ENCODE results near the gene ARL6IP4. TPM values are rescaled to one million over a fixed set of nuclear protein-coding genes. Genes with fewer than 3 reads are reported as not detected.
A peak's percentile ranks its signal among the peaks of the same experiment; 100 is the strongest.

The ARL6IP4 gene
- polyA plus RNA-seq, 2 of the 4 experiments (the other 2 are of a cell fraction): 208 to 209 TPM

- H3K27ac ChIP-seq: peak overlapping the region in 1 of 2 experiments; percentile 83; a peak in 4 of 6 replicates
- CTCF ChIA-PET: interaction anchor here (1.0 to 5.8 kb wide), 7 partner anchors 11 to 273 kb away, joined by 3 to 47 read pairs (median 4); no protein-coding TSS in a partner anchor
- peak; percentile 25 to 31; a peak in 5 of 6 replicates for ATAC-seq
Measured at GRCh38 chr12:122965321-122965751, 15.1 kb upstream of the ARL6IP4 start.

GRCh38 chr12:122965851-122966742 lies 14.4 kb upstream of the ARL6IP4 start, which contains the start of gene ABCB9:
Gene ABCB9, minus strand, starts transcription at chr12:122966463. Its CDS starts 6,228 bp downstream, at chr12:122960235.
- ChIA-PET POLR2A (interaction anchor here (0.5 to 1.6 kb wide), 6 partner anchors 10 to 418 kb away, joined by 3 to 18 read pairs (median 6); partner anchors contain the start of genes KMT5A, MPHOSPH9, MTRFR and OGFOD2), CTCF (interaction anchor here (1.0 to 5.8 kb wide), 8 partner anchors 12 to 272 kb away, joined by 3 to 47 read pairs (median 4); no protein-coding TSS in a partner anchor)
- DNase-seq (ENCODE audit: low read depth in 1 of 2, low spot score in 1 of 2) (peak; percentile 90 to 93), ATAC-seq (peak; percentile 88 to 96), FAIRE-seq (no peak)
- no peaks in the 10 kb centered on the region for H3K9me3 ChIP-seq
- TF ChIP-seq SMC3 (IDR thresholded peaks at IDR 0.05) (no peak), PHF8 (IDR thresholded peaks at IDR 0.05; ENCODE audit: borderline replicate concordance, low read depth) (peak; percentile 49; the same call in 1 of the 2 replicates), FOSB (CRISPR knock-in tag; IDR thresholded peaks at IDR 0.05) (no peak), JUN (IDR thresholded peaks at IDR 0.05) (0 out of 5 replicates have a peak, but pooled peaks of 1 of the 2 experiments have one; percentile 24), ZC3H11A (IDR thresholded peaks at IDR 0.05) (no peak), MAX (IDR thresholded peaks at IDR 0.05) (peak; percentile 48; the same call in 1 of the 2 replicates), POLR2A (IDR thresholded peaks at IDR 0.05; ENCODE audit: low read length) (peak; percentile 85)
- peak within 1 kb of the TSS; percentile 75 to 83 for H3K27ac ChIP-seq
- H3K4me2 ChIP-seq: peak within 1 kb of the TSS; percentile 98
- H3K4me1 ChIP-seq: peaks cover 21% of the 10 kb centered on the region
- H3K4me3 ChIP-seq: peak within 1 kb of the TSS; percentile 77
- 7% methylated on average over 31 of the region's 55 CpGs for WGBS (ENCODE audit: missing lambda C conversion rate)

More at GRCh38 chr12:122965321-122965751, 15.1 kb upstream of the ARL6IP4 start:
- no peak for TF ChIP-seq CBX8 (IDR thresholded peaks at IDR 0.05)
- TF ChIP-seq NPAS2 (CRISPR knock-in tag; IDR thresholded peaks at IDR 0.05; ENCODE audit: borderline replicate concordance): no peak
- TF ChIP-seq FOXS1 (CRISPR knock-in tag; IDR thresholded peaks at IDR 0.05): no peak
- no peak for TF ChIP-seq HEYL (CRISPR knock-in tag; IDR thresholded peaks at IDR 0.05)
- no peak for TF ChIP-seq ZNF302 (CRISPR knock-in tag; IDR thresholded peaks at IDR 0.05)
- no peak for TF ChIP-seq MAZ (IDR thresholded peaks at IDR 0.05; ENCODE audit: borderline replicate concordance, low read depth, low read length)
- no peak for TF ChIP-seq ZC3H11A (IDR thresholded peaks at IDR 0.05)
- TF ChIP-seq RARB (CRISPR knock-in tag; IDR thresholded peaks at IDR 0.05): no peak
- no peak for TF ChIP-seq MYC (IDR thresholded peaks at IDR 0.05; ENCODE audit: borderline replicate concordance, low read length)
- TF ChIP-seq MAX (IDR thresholded peaks at IDR 0.05): no peak
- TF ChIP-seq USF2 (IDR thresholded peaks at IDR 0.05): no peak
- no peak for TF ChIP-seq EHMT2 (IDR thresholded peaks at IDR 0.05; ENCODE audit: low read depth)
- WGBS (ENCODE audit: missing lambda C conversion rate): 72% methylated on average over 12 of the region's 12 CpGs
- FAIRE-seq: no peak
- no peak for DNase-seq (ENCODE audit: low read depth in 1 of 2, low spot score in 1 of 2)
- Histone ChIP-seq H3K9me3 (no peaks in the 10 kb centered on the region), H3K4me1 (peaks cover 21% of the 10 kb centered on the region), H3K4me3 (peak overlapping the region; percentile 77; the same call in 2 of the 3 replicates), H3K4me2 (peak overlapping the region; percentile 98)
- POLR2A ChIA-PET: interaction anchor here (0.5 to 1.6 kb wide), 3 partner anchors 10 to 268 kb away, joined by 3 to 18 read pairs (median 14); partner anchors contain the start of genes MPHOSPH9, MTRFR and OGFOD2

- no peaks in the 10 kb centered on the region for H3K9me3 ChIP-seq
- peak overlapping the region; percentile 98 for H3K4me2 ChIP-seq
- no peak for FAIRE-seq
- no peak for ATAC-seq
- H3K4me3 ChIP-seq: peak overlapping the region; percentile 77; the same call in 2 of the 3 replicates
- DNase-seq (ENCODE audit: low read depth in 1 of 2, low spot score in 1 of 2): no peak
- CTCF ChIA-PET: interaction anchor here (1.1 to 5.8 kb wide), 6 partner anchors 13 to 106 kb away, joined by 3 to 47 read pairs (median 4); no protein-coding TSS in a partner anchor
- no peak overlapping the region for H3K27ac ChIP-seq
- POLR2A ChIA-PET: interaction anchor here (0.5 to 1.6 kb wide), 4 partner anchors 9 to 417 kb away, joined by 3 to 18 read pairs (median 11); partner anchors contain the start of genes KMT5A, MPHOSPH9, MTRFR and OGFOD2
- no peak for TF ChIP-seq E2F6 (IDR thresholded peaks at IDR 0.05; ENCODE audit: borderline replicate concordance, low read depth)
- TF ChIP-seq POLR2A (IDR thresholded peaks at IDR 0.05; ENCODE audit: low read length): no peak
- TF ChIP-seq JUNB (IDR thresholded peaks at IDR 0.05): no peak
- TF ChIP-seq MAFK (IDR thresholded peaks at IDR 0.05; ENCODE audit: partially characterized antibody): no peak
- no peak for TF ChIP-seq ZNF302 (CRISPR knock-in tag; IDR thresholded peaks at IDR 0.05)
- TF ChIP-seq HOXB5 (CRISPR knock-in tag; IDR thresholded peaks at IDR 0.05): no peak
- WGBS (ENCODE audit: missing lambda C conversion rate): 60% methylated on average over 15 of the region's 15 CpGs
- H3K4me1 ChIP-seq: peaks cover 17% of the 10 kb centered on the region
Measured at GRCh38 chr12:122966743-122967550, 13.5 kb upstream of the ARL6IP4 start.

Measured in A549 (cell line).